ENCODE data around the gene REEP1.

Gene REEP1

GRCh38 chr2:86337244-86337835 lies at the start of gene REEP1:
REEP1 (minus strand) TSS chr2:86337626; CDS start chr2:86337510, 116 bp downstream.
- H3K79me2 ChIP-seq (ENCODE audit: insufficient read depth, low read length): no peaks in the 10 kb centered on the region
- H3K4me2 ChIP-seq (ENCODE audit: low read length): no peak within 1 kb of the TSS
- H3K4me3 ChIP-seq (ENCODE audit: low read depth, low read length, poor library complexity, severe bottlenecking): no peak within 1 kb of the TSS
- H4K20me1 ChIP-seq (ENCODE audit: insufficient read depth, low read length): no peaks in the 10 kb centered on the region
- H3K9me3 ChIP-seq (ENCODE audit: low read length): no peaks in the 10 kb centered on the region
- H3K27ac ChIP-seq (ENCODE audit: low read depth, low read length, poor library complexity, severe bottlenecking): no peak within 1 kb of the TSS
- no peak within 1 kb of the TSS for H3K9ac ChIP-seq (ENCODE audit: low read length)
- H3K9me2 ChIP-seq (ENCODE audit: low read depth, low read length): no peaks in the 10 kb centered on the region
- TF ChIP-seq EZH2 (IDR thresholded peaks at IDR 0.05; ENCODE audit: borderline replicate concordance, low read length): no peak
- TF ChIP-seq CTCF (IDR thresholded peaks at IDR 0.05; ENCODE audit: low read length): no peak
- no peak within 1 kb of the TSS for H2AFZ ChIP-seq (ENCODE audit: low read length)
- H3K36me3 ChIP-seq (ENCODE audit: insufficient read depth, low read length): no peaks in the 10 kb centered on the region
- H3K27me3 ChIP-seq (ENCODE audit: insufficient read depth, low read length): no peaks in the 10 kb centered on the region
- no peaks in the 10 kb centered on the region for H3K4me1 ChIP-seq (ENCODE audit: insufficient read depth, low read length, severe bottlenecking)
- no peaks in the 10 kb centered on the region for H3F3A ChIP-seq (ENCODE audit: insufficient read depth, low read length)

- H3K27ac ChIP-seq (ENCODE audit: low read depth, low read length, poor library complexity, severe bottlenecking): no peak overlapping the region
- no peak overlapping the region for H3K4me2 ChIP-seq (ENCODE audit: low read length)
- TF ChIP-seq EZH2 (IDR thresholded peaks at IDR 0.05; ENCODE audit: borderline replicate concordance, low read length) (no peak), CTCF (IDR thresholded peaks at IDR 0.05; ENCODE audit: low read length) (no peak)
- H4K20me1 ChIP-seq (ENCODE audit: insufficient read depth, low read length): no peaks in the 10 kb centered on the region
- no peaks in the 10 kb centered on the region for H3K9me3 ChIP-seq (ENCODE audit: low read length)
- no peaks in the 10 kb centered on the region for H3K4me1 ChIP-seq (ENCODE audit: insufficient read depth, low read length, severe bottlenecking)
- H3K4me3 ChIP-seq (ENCODE audit: low read depth, low read length, poor library complexity, severe bottlenecking): no peak overlapping the region
- no peak overlapping the region for H3K9ac ChIP-seq (ENCODE audit: low read length)
- H3K9me2 ChIP-seq (ENCODE audit: low read depth, low read length): no peaks in the 10 kb centered on the region
- H3K79me2 ChIP-seq (ENCODE audit: insufficient read depth, low read length): no peaks in the 10 kb centered on the region
- no peaks in the 10 kb centered on the region for H3F3A ChIP-seq (ENCODE audit: insufficient read depth, low read length)
- no peaks in the 10 kb centered on the region for H3K36me3 ChIP-seq (ENCODE audit: insufficient read depth, low read length)
- H3K27me3 ChIP-seq (ENCODE audit: insufficient read depth, low read length): no peaks in the 10 kb centered on the region; the same call in 1 of the 2 replicates
- no peak overlapping the region for H2AFZ ChIP-seq (ENCODE audit: low read length)
These were observed 46.4 kb upstream of the REEP1 start for GRCh38 chr2:86383844-86384243.

- no peaks in the 10 kb centered on the region; the same call in 1 of the 2 replicates for H3K27me3 ChIP-seq (ENCODE audit: insufficient read depth, low read length)
- no peak overlapping the region for H3K4me2 ChIP-seq (ENCODE audit: low read length)
- H4K20me1 ChIP-seq (ENCODE audit: insufficient read depth, low read length): no peaks in the 10 kb centered on the region
- no peaks in the 10 kb centered on the region for H3K4me1 ChIP-seq (ENCODE audit: insufficient read depth, low read length, severe bottlenecking)
- H3K27ac ChIP-seq (ENCODE audit: low read depth, low read length, poor library complexity, severe bottlenecking): no peak overlapping the region
- H3K9me3 ChIP-seq (ENCODE audit: low read length): no peaks in the 10 kb centered on the region
- no peak for TF ChIP-seq EZH2 (IDR thresholded peaks at IDR 0.05; ENCODE audit: borderline replicate concordance, low read length)
- TF ChIP-seq CTCF (IDR thresholded peaks at IDR 0.05; ENCODE audit: low read length): no peak
- H3K36me3 ChIP-seq (ENCODE audit: insufficient read depth, low read length): no peaks in the 10 kb centered on the region
- no peak overlapping the region for H3K4me3 ChIP-seq (ENCODE audit: low read depth, low read length, poor library complexity, severe bottlenecking)
- no peaks in the 10 kb centered on the region for H3F3A ChIP-seq (ENCODE audit: insufficient read depth, low read length)
- H3K79me2 ChIP-seq (ENCODE audit: insufficient read depth, low read length): no peaks in the 10 kb centered on the region
- H3K9me2 ChIP-seq (ENCODE audit: low read depth, low read length): no peaks in the 10 kb centered on the region
- no peak overlapping the region for H3K9ac ChIP-seq (ENCODE audit: low read length)
- no peak overlapping the region for H2AFZ ChIP-seq (ENCODE audit: low read length)
These were observed 45.3 kb upstream of the REEP1 start for GRCh38 chr2:86382698-86383097.
